ENCODE measurements around the gene HSPA1B.
"Not testable (repeated sequence)": the region's sequence is repeated elsewhere in the genome, so short reads cannot be mapped to it uniquely, and the experiment has no call there.

Gene HSPA1B

GRCh38 chr6:31822036-31822821 is 5.3 kb upstream of the HSPA1B start:
- peak; percentile 41 for DNase-seq (ENCODE audit: low read depth)

GRCh38 chr6:31823592-31824196 is 3.8 kb upstream of the HSPA1B start:
- not testable (repeated sequence) for DNase-seq (ENCODE audit: low read depth); H3K4me3 ChIP-seq (ENCODE audit: low read depth, low read length)

More at GRCh38 chr6:31822036-31822821, 5.3 kb upstream of the HSPA1B start:
- peak overlapping the region; percentile 60 for H3K4me3 ChIP-seq (ENCODE audit: low read depth, low read length)

- DNase-seq (ENCODE audit: low read depth): no peak
- H3K4me3 ChIP-seq (ENCODE audit: low read depth, low read length): no peak overlapping the region
These were observed 2.0 kb upstream of the HSPA1B start for GRCh38 chr6:31825553-31825952.

GRCh38 chr6:31826793-31827285 is 699 bp upstream of the HSPA1B start:
- DNase-seq (ENCODE audit: low read depth): peak; percentile 47
- peak overlapping the region; percentile 69 for H3K4me3 ChIP-seq (ENCODE audit: low read depth, low read length)

GRCh38 chr6:31829633-31830283 is 2.2 kb downstream of the HSPA1B start:
- no peak for DNase-seq (ENCODE audit: low read depth)
- H3K4me3 ChIP-seq (ENCODE audit: low read depth, low read length): peak overlapping the region; percentile 55

- peak overlapping the region; percentile 55 for H3K4me3 ChIP-seq (ENCODE audit: low read depth, low read length)
- DNase-seq (ENCODE audit: low read depth): no peak
These were observed 3.4 kb downstream of the HSPA1B start for GRCh38 chr6:31830886-31831335.

GRCh38 chr6:31831350-31832215 is 4.0 kb downstream of the HSPA1B start:
- DNase-seq (ENCODE audit: low read depth): no peak
- peak overlapping the region; percentile 55 for H3K4me3 ChIP-seq (ENCODE audit: low read depth, low read length)

GRCh38 chr6:31834367-31835250 is 7.1 kb downstream of the HSPA1B start:
- H3K4me3 ChIP-seq (ENCODE audit: low read depth, low read length): peak overlapping the region; percentile 89
- peak; percentile 55 for DNase-seq (ENCODE audit: low read depth)

- H3K4me3 ChIP-seq (ENCODE audit: low read depth, low read length): peak overlapping the region; percentile 89
- DNase-seq (ENCODE audit: low read depth): no peak
These were observed 8.5 kb downstream of the HSPA1B start for GRCh38 chr6:31836047-31836473.

- DNase-seq (ENCODE audit: low read depth): no peak
- peak overlapping the region; percentile 89 for H3K4me3 ChIP-seq (ENCODE audit: low read depth, low read length)
These were observed 9.2 kb downstream of the HSPA1B start for GRCh38 chr6:31836474-31837368.

- H3K4me3 ChIP-seq (ENCODE audit: low read depth, low read length): peak overlapping the region; percentile 89
- no peak for DNase-seq (ENCODE audit: low read depth)
These were observed 10.0 kb downstream of the HSPA1B start for GRCh38 chr6:31837369-31838113.

GRCh38 chr6:31838114-31838553 is 10.6 kb downstream of the HSPA1B start:
- DNase-seq (ENCODE audit: low read depth); H3K4me3 ChIP-seq (ENCODE audit: low read depth, low read length): not testable (repeated sequence)

- no peak overlapping the region for H3K4me3 ChIP-seq (ENCODE audit: low read depth, low read length)
- no peak for DNase-seq (ENCODE audit: low read depth)
These were observed 11.4 kb downstream of the HSPA1B start for GRCh38 chr6:31838968-31839367.

GRCh38 chr6:31839779-31840126 is 12.2 kb downstream of the HSPA1B start:
- not testable (repeated sequence) for H3K4me3 ChIP-seq (ENCODE audit: low read depth, low read length)

GRCh38 chr6:31842053-31842452 is 14.5 kb downstream of the HSPA1B start:
- H3K4me3 ChIP-seq (ENCODE audit: low read depth, low read length): no peak overlapping the region
- no peak for DNase-seq (ENCODE audit: low read depth)

More at GRCh38 chr6:31839779-31840126, 12.2 kb downstream of the HSPA1B start:
- not testable (repeated sequence) for DNase-seq (ENCODE audit: low read depth)

GRCh38 chr6:31844507-31844906 is 17.0 kb downstream of the HSPA1B start:
- H3K4me3 ChIP-seq (ENCODE audit: low read depth, low read length): no peak overlapping the region
- no peak for DNase-seq (ENCODE audit: low read depth)

Measured in skeletal muscle cell (primary cell).